H1 (cell line): ENCODE measurements around the gene DPYD. TPM values are rescaled to one million over a fixed set of nuclear protein-coding genes. Genes with fewer than 3 reads are reported as not detected.

Experiments used
- CTCF ChIA-PET: fragments of 300-600 bp; sonication (Branson Sonifier 250); formaldehyde crosslinking; loops from one replicate; lab custom pipeline; 2021; ENCODE audit not compliant: partially characterized antibody; lab: Charles Lee
- POLR2A ChIA-PET: fragments of 300-600 bp; sonication (Branson Sonifier 250); formaldehyde crosslinking; loops from one replicate; lab custom pipeline; 2021; ENCODE audit warnings: inconsistent platforms; ENCODE audit not compliant: partially characterized antibody; lab: Charles Lee
- DNase-seq, 2 experiments: peaks; one replicate each; pipeline versions ENCODE4 v3.0.0 to v3.0.0-alpha.2; 2010 to 2022; ENCODE audit warnings: low spot score in 2 of 2, low read depth in 1 of 2, mixed read lengths in 1 of 2
- FAIRE-seq: peaks from 2 replicates; lab custom pipeline; 2011; peaks lifted over from hg19 to GRCh38; lab: Jason Lieb, UNC
- H2AFZ ChIP-seq: 2 replicates; pipeline ENCODE4 v1.8.1; 2012; ENCODE audit warnings: low read length, inconsistent platforms
- H2AK5ac ChIP-seq: 2 replicates; pipeline ENCODE4 v1.6.1; 2013; ENCODE audit warnings: low read depth, low read length
- H2BK120ac ChIP-seq: replicated peaks from 2 replicates; pipeline ENCODE3; 2013; ENCODE audit warnings: low read depth, low read length, inconsistent platforms
- H2BK12ac ChIP-seq: 2 replicates; pipeline ENCODE4 v1.6.1; 2013; ENCODE audit warnings: low read depth, low read length
- H2BK15ac ChIP-seq: 2 replicates; pipeline ENCODE4 v1.6.1; 2013; ENCODE audit warnings: low read length
- H2BK20ac ChIP-seq: 2 replicates; pipeline ENCODE4 v1.6.1; 2013; ENCODE audit warnings: low read length
- H2BK5ac ChIP-seq: 2 replicates; pipeline ENCODE4 v1.6.1; 2013; ENCODE audit warnings: low read depth, low read length
- H3K14ac ChIP-seq: 2 replicates; pipeline ENCODE4 v1.6.1; 2013; ENCODE audit warnings: inconsistent platforms; ENCODE audit not compliant: insufficient read length
- H3K18ac ChIP-seq: 2 replicates; pipeline ENCODE4 v1.6.1; 2013; ENCODE audit warnings: low read length; ENCODE audit errors: extremely low read depth
- H3K23ac ChIP-seq: 2 replicates; pipeline ENCODE4 v1.6.1; 2013; ENCODE audit warnings: inconsistent platforms; ENCODE audit not compliant: insufficient read length
- H3K23me2 ChIP-seq: 2 replicates; pipeline ENCODE4 v1.6.1; 2013; ENCODE audit warnings: low read depth, low read length
- H3K27ac ChIP-seq: 2 replicates; pipeline ENCODE4 v1.6.1; 2011; ENCODE audit warnings: low read depth, low read length, inconsistent platforms
- H3K27me3 ChIP-seq, 4 experiments: replicated peaks in 1 of 4; 1 replicate in 1 of 4; 2 replicates in 3 of 4; pipeline versions ENCODE4 v1.6.1 to v1.8.1; 2011 to 2013; ENCODE audit warnings: low read length in 3 of 4, mild to moderate bottlenecking in 3 of 4, inconsistent platforms in 2 of 4, mixed read lengths in 2 of 4, moderate library complexity in 1 of 4; ENCODE audit not compliant: control insufficient read depth in 3 of 4, insufficient read depth in 3 of 4; ENCODE audit errors: extremely low read depth in 1 of 4
- H3K36me3 ChIP-seq, 4 experiments: 2 replicates each; pipeline versions ENCODE4 v1.6.1 to v1.8.1; 2011 to 2013; ENCODE audit warnings: mild to moderate bottlenecking in 4 of 4, low read length in 3 of 4, moderate library complexity in 2 of 4, control low read depth in 1 of 4, inconsistent platforms in 1 of 4; ENCODE audit not compliant: insufficient read depth in 4 of 4, control insufficient read depth in 2 of 4
- H3K4ac ChIP-seq: replicated peaks from 2 replicates; pipeline ENCODE3; 2013; ENCODE audit warnings: low read length, low read depth, mixed read lengths, inconsistent platforms; ENCODE audit not compliant: insufficient read length
- H3K4me1 ChIP-seq, 4 experiments: replicated peaks in 1 of 4; 1 replicate in 1 of 4; 2 replicates in 3 of 4; pipeline versions ENCODE4 v1.6.1 to v1.8.1; 2011 to 2013; ENCODE audit warnings: low read length in 3 of 4, inconsistent platforms in 2 of 4, mixed read lengths in 1 of 4; ENCODE audit not compliant: insufficient read depth in 4 of 4, control insufficient read depth in 3 of 4
- H3K4me2 ChIP-seq, 2 experiments: 2 replicates each; pipeline versions ENCODE4 v1.6.1 to v1.8.1; 2011 to 2013; ENCODE audit warnings: low read depth in 2 of 2, low read length in 2 of 2, control low read depth in 1 of 2, inconsistent platforms in 1 of 2, mild to moderate bottlenecking in 1 of 2; ENCODE audit not compliant: insufficient read depth in 1 of 2
- H3K4me3 ChIP-seq, 4 experiments: fragments of 200-600, 300-600 bp in 1 of 4; sonication (generic), shearing (Covaris generic), sonication (Bioruptor Twin) in 1 of 4; 2 replicates each; pipeline versions ENCODE4 v1.5.1 to v1.8.1; 2011 to 2016; ENCODE audit warnings: low read length in 4 of 4, low read depth in 3 of 4, control low read depth in 2 of 4, inconsistent platforms in 2 of 4, mild to moderate bottlenecking in 2 of 4, mixed read lengths in 1 of 4, moderate library complexity in 1 of 4; ENCODE audit not compliant: insufficient read depth in 2 of 4; ENCODE audit errors: extremely low read depth in 1 of 4
- H3K56ac ChIP-seq: replicated peaks from 2 replicates; pipeline ENCODE3; 2013; ENCODE audit warnings: low read depth, mild to moderate bottlenecking, mixed read lengths, low read length, inconsistent platforms; ENCODE audit not compliant: insufficient read length
- H3K79me1 ChIP-seq: 2 replicates; pipeline ENCODE4 v1.6.1; 2013; ENCODE audit warnings: low read depth, low read length, control low read depth
- H3K79me2 ChIP-seq, 2 experiments: 2 replicates each; pipeline versions ENCODE4 v1.6.1 to v1.8.1; 2012 to 2013; ENCODE audit warnings: low read length in 2 of 2, mild to moderate bottlenecking in 2 of 2, inconsistent platforms in 1 of 2; ENCODE audit not compliant: insufficient read depth in 2 of 2, control insufficient read depth in 1 of 2
- H3K9ac ChIP-seq, 4 experiments: replicated peaks in 1 of 4; 1 replicate in 1 of 4; 2 replicates in 3 of 4; pipeline versions ENCODE4 v1.6.1 to v1.8.1; 2011 to 2013; ENCODE audit warnings: low read depth in 3 of 4, low read length in 3 of 4, control low read depth in 2 of 4, mild to moderate bottlenecking in 2 of 4, moderate library complexity in 2 of 4, inconsistent platforms in 1 of 4; ENCODE audit errors: extremely low read depth in 1 of 4
- H3K9me3 ChIP-seq, 2 experiments: 2 replicates each; pipeline versions ENCODE4 v1.6.1 to v1.8.1; 2012 to 2013; ENCODE audit warnings: mild to moderate bottlenecking in 2 of 2, moderate library complexity in 2 of 2, control low read depth in 1 of 2, inconsistent platforms in 1 of 2, low read depth in 1 of 2, low read length in 1 of 2, mixed read lengths in 1 of 2; ENCODE audit not compliant: insufficient read depth in 2 of 2
- H4K20me1 ChIP-seq, 2 experiments: replicated peaks in 1 of 2; 2 replicates each; pipeline versions ENCODE3 to v1.8.1; 2011 to 2013; ENCODE audit warnings: inconsistent platforms in 2 of 2, low read length in 2 of 2, mild to moderate bottlenecking in 1 of 2; ENCODE audit not compliant: insufficient read depth in 2 of 2, control insufficient read depth in 1 of 2
- H4K5ac ChIP-seq: 2 replicates; pipeline ENCODE4 v1.6.1; 2013; ENCODE audit warnings: low read length, low read depth, mixed read lengths, inconsistent platforms; ENCODE audit not compliant: insufficient read length
- H4K8ac ChIP-seq: 2 replicates; pipeline ENCODE4 v1.8.0; 2013; ENCODE audit warnings: mild to moderate bottlenecking, moderate library complexity, low read length, inconsistent platforms; ENCODE audit not compliant: insufficient read depth; ENCODE audit errors: extremely low read depth
- H4K91ac ChIP-seq: replicated peaks from 2 replicates; pipeline ENCODE3; 2013; ENCODE audit warnings: low read length, mixed read lengths, inconsistent platforms; ENCODE audit not compliant: insufficient read length
- CHD1 ChIP-seq: IDR thresholded peaks from 2 replicates; pipeline ENCODE4 v1.6.1; 2012; ENCODE audit warnings: low read depth, low read length, improper control_type of control experiment
- CREB1 ChIP-seq: IDR thresholded peaks from 2 replicates; pipeline ENCODE4 v1.6.1; 2012; ENCODE audit warnings: inconsistent platforms
- KDM1A ChIP-seq: fragments of 200-600, 300-600 bp; sonication (generic); IDR thresholded peaks from 2 replicates; pipeline ENCODE4 v1.7.1; 2016; ENCODE audit warnings: mild to moderate bottlenecking, low read length, borderline replicate concordance
- KDM5A ChIP-seq: fragments of 200-600 bp; IDR thresholded peaks from 2 replicates; pipeline ENCODE4 v1.7.1; 2012; ENCODE audit warnings: mild to moderate bottlenecking, low read length, inconsistent platforms, mixed read lengths
- MAX ChIP-seq: IDR thresholded peaks from 2 replicates; pipeline ENCODE4 v1.6.1; 2012; ENCODE audit warnings: inconsistent platforms
- PHF8 ChIP-seq: fragments of 200-600 bp; sonication (generic); conservative IDR thresholded peaks from 2 replicates; pipeline ENCODE4 v1.7.1; 2012; ENCODE audit warnings: low read depth, mild to moderate bottlenecking, inconsistent platforms, low read length, moderate library complexity
- POLR2AphosphoS5 ChIP-seq: IDR thresholded peaks from 2 replicates; pipeline ENCODE4 v1.6.1; 2011; ENCODE audit warnings: low read depth, low read length
- RBBP5 ChIP-seq: IDR thresholded peaks from 2 replicates; pipeline ENCODE4 v1.7.1; 2012; ENCODE audit warnings: low read depth, mild to moderate bottlenecking, inconsistent platforms, low read length, moderate library complexity, borderline replicate concordance
- SP1 ChIP-seq: IDR thresholded peaks from 2 replicates; pipeline ENCODE4 v1.6.1; 2011; ENCODE audit warnings: low read depth, low read length
- SP4 ChIP-seq: IDR thresholded peaks from 2 replicates; pipeline ENCODE4 v1.6.1; 2012; ENCODE audit warnings: low read length, inconsistent platforms
- TEAD4 ChIP-seq: IDR thresholded peaks from 2 replicates; pipeline ENCODE4 v1.6.1; 2012; ENCODE audit warnings: low read depth, low read length, inconsistent platforms, mixed read lengths
- ZNF274 ChIP-seq: IDR thresholded peaks from 2 replicates; pipeline ENCODE4 v1.7.0; 2012; ENCODE audit warnings: low read length, borderline replicate concordance; ENCODE audit errors: extremely low read depth
- WGBS, 2 experiments: shearing (Covaris generic) in 1 of 2; methylation state at CpG; one replicate each; pipeline versions ENCODE4 v1.1.6 to v1.1.7; 2013 to 2015; ENCODE audit warnings: low lambda C conversion rate in 2 of 2, mixed read lengths in 2 of 2, inconsistent platforms in 1 of 2, low coverage in 1 of 2, missing lambda C conversion rate in 1 of 2; ENCODE audit not compliant: insufficient replicate concordance in 2 of 2, insufficient coverage in 1 of 2, insufficient read length in 1 of 2; ENCODE audit errors: extremely low coverage in 1 of 2, missing lambda C conversion rate in 1 of 2; 5-methylcytosine and 5-hydroxymethylcytosine counted together
- polyA plus RNA-seq, 7 experiments: library from polyadenylated mRNA; depleted of rRNA in 3 of 7; stranded (reverse) in 5 of 7; unstranded in 2 of 7; fragments of >200 nt in 5 of 7; fragments of 200-250 nt in 2 of 7; gene quantifications; 1 replicate in 5 of 7; 2 replicates in 1 of 7; 4 replicates in 1 of 7; pipeline versions ENCODE4 v1.2.1 to v1.2.3, GENCODE V29; 2011 to 2013; ENCODE audit warnings: missing spikeins in 2 of 7, mixed read lengths in 2 of 7
- total RNA-seq: library from RNA; stranded (reverse); fragmentation: NEBNext Ultra II Directional; extraction: Animal tissue kit (Norgen Biotek cat#: 25700); gene quantifications from 2 replicates; pipeline ENCODE4 v1.2.1, GENCODE V29; 2021

Gene DPYD
- total and polyA plus RNA-seq, 2 of the 8 experiments (the other 6 are each of a cell fraction or from before 2014, with no cell fraction given), result 0.29 to 0.73 TPM

- Histone ChIP-seq H2AK5ac (no peak overlapping the region), H4K8ac (no peak overlapping the region), H4K5ac (no peak overlapping the region), H3K4me2 (no peak overlapping the region), H2BK12ac (no peak overlapping the region), H2BK120ac (no peak overlapping the region), H3K79me2 (no peaks in the 10 kb centered on the region), H3K14ac (no peak overlapping the region), H3K9me3 (no peaks in the 10 kb centered on the region), H3K4me1 (no peaks in the 10 kb centered on the region), H2AFZ (no peak overlapping the region), H3K56ac (no peak overlapping the region), H3K79me1 (no peaks in the 10 kb centered on the region), H3K4ac (no peak overlapping the region), H4K91ac (no peak overlapping the region), H2BK5ac (no peak overlapping the region), H2BK15ac (no peak overlapping the region), H2BK20ac (no peak overlapping the region), H3K23me2 (no peaks in the 10 kb centered on the region), H3K23ac (no peak overlapping the region), H3K9ac (no peak overlapping the region)
- FAIRE-seq, result no peak
- no peak for DNase-seq
- WGBS, 2 experiments, result 90% methylated on average over 6 of the region's 6 CpGs; no CpG with 5 or more reads in 1 of the 2 experiments
- TF ChIP-seq KDM1A, result no peak
- TF ChIP-seq SP4, result no peak
- TF ChIP-seq ZNF274, result no peak
- no peak for TF ChIP-seq SP1
- TF ChIP-seq TEAD4, result no peak
- TF ChIP-seq KDM5A, result no peak
- TF ChIP-seq CREB1, result no peak
- no peak for TF ChIP-seq PHF8
- no peak for TF ChIP-seq CHD1
- TF ChIP-seq POLR2AphosphoS5, result no peak
- TF ChIP-seq MAX, result no peak
- no peak for TF ChIP-seq RBBP5
- TF ChIP-seq, all 59 proteins: peak for 0
- Histone ChIP-seq H3K36me3 (no peaks in the 10 kb centered on the region), H4K20me1 (no peaks in the 10 kb centered on the region), H3K27ac (no peak overlapping the region), H3K18ac (no peak overlapping the region), H3K4me3 (no peak overlapping the region), H3K27me3 (no peaks in the 10 kb centered on the region)
- POLR2A ChIA-PET, result no interaction called here
- CTCF ChIA-PET, result interaction anchor here (1.1 kb wide), 1 partner anchor 119 kb away, joined by 3 read pairs; no protein-coding TSS in a partner anchor
These were observed 13.7 kb upstream of the DPYD start for GRCh38 chr1:97934491-97934890.
